MM.1S (cell line): ENCODE results near the gene NFATC1.

Experiments
- DNase-seq: peaks from one replicate; pipeline ENCODE4 v3.0.0-alpha.2; 2015
- H2AFZ ChIP-seq: fragments of 300-600 bp; sonication (generic); 2 replicates; pipeline ENCODE4 v1.6.0; 2016; ENCODE audit warnings: antibody characterized with exemption, low read length
- H3F3A ChIP-seq: fragments of 300-600 bp; sonication (generic); 2 replicates; pipeline ENCODE4 v1.6.1; 2016; ENCODE audit warnings: mild to moderate bottlenecking, antibody characterized with exemption, low read length, moderate library complexity, mixed read lengths; ENCODE audit not compliant: insufficient read depth
- H3K27ac ChIP-seq: fragments of 300-600 bp; sonication (generic); 2 replicates; pipeline ENCODE4 v1.5.1; 2016; ENCODE audit warnings: mild to moderate bottlenecking, low read length
- H3K27me3 ChIP-seq: fragments of 300-600 bp; sonication (generic); replicated peaks from 2 replicates; pipeline ENCODE4 v1.6.0; 2016; ENCODE audit warnings: low read length; ENCODE audit not compliant: insufficient read depth
- H3K36me3 ChIP-seq: fragments of 300-600 bp; sonication (generic); replicated peaks from 2 replicates; pipeline ENCODE4 v1.6.1; 2016; ENCODE audit warnings: mild to moderate bottlenecking, low read length, mixed read lengths; ENCODE audit not compliant: insufficient read depth
- H3K4me1 ChIP-seq: fragments of 300-600 bp; sonication (generic); 2 replicates; pipeline ENCODE4 v1.6.1; 2016; ENCODE audit warnings: low read length, mixed read lengths
- H3K4me2 ChIP-seq: fragments of 300-600 bp; sonication (generic); 2 replicates; pipeline ENCODE4 v1.6.0; 2016; ENCODE audit warnings: low read depth, low read length
- H3K4me3 ChIP-seq: fragments of 300-600 bp; sonication (generic); 2 replicates; pipeline ENCODE4 v1.5.1; 2016; ENCODE audit warnings: low read length, mixed read lengths
- H3K79me2 ChIP-seq: fragments of 300-600 bp; sonication (generic); 2 replicates; pipeline ENCODE4 v1.6.1; 2016; ENCODE audit warnings: mixed run types, low read length, mixed read lengths
- H3K9ac ChIP-seq: fragments of 300-600 bp; sonication (generic); 2 replicates; pipeline ENCODE4 v1.6.1; 2016; ENCODE audit warnings: low read length, mixed read lengths
- H3K9me2 ChIP-seq: fragments of 300-600 bp; sonication (generic); replicated peaks from 2 replicates; pipeline ENCODE4 v1.6.1; 2016; ENCODE audit warnings: mild to moderate bottlenecking, low read length, mixed read lengths; ENCODE audit not compliant: insufficient read depth
- H3K9me3 ChIP-seq: fragments of 300-600 bp; sonication (generic); replicated peaks from 2 replicates; pipeline ENCODE4 v1.6.1; 2016; ENCODE audit warnings: mild to moderate bottlenecking, low read length, mixed read lengths; ENCODE audit not compliant: insufficient read depth
- H4K20me1 ChIP-seq: fragments of 300-600 bp; sonication (generic); 2 replicates; pipeline ENCODE4 v1.6.1; 2016; ENCODE audit warnings: mild to moderate bottlenecking, low read length, moderate library complexity, mixed read lengths; ENCODE audit not compliant: insufficient read depth
- CTCF ChIP-seq: fragments of 300-600 bp; sonication (generic); IDR thresholded peaks from 2 replicates; pipeline ENCODE4 v1.5.1; 2016; ENCODE audit warnings: antibody characterized with exemption, low read length, mixed read lengths
- EZH2 ChIP-seq: fragments of 300-600 bp; sonication (generic); optimal IDR thresholded peaks from 2 replicates; pipeline ENCODE3; 2017; ENCODE audit warnings: low read depth, mild to moderate bottlenecking, antibody characterized with exemption, low read length, mixed read lengths
- EZH2phosphoT487 ChIP-seq: fragments of 300-600 bp; sonication (generic); IDR thresholded peaks from 2 replicates; pipeline ENCODE4 v1.6.1; 2018; ENCODE audit warnings: antibody characterized with exemption, low read length

Gene NFATC1

GRCh38 chr18:79540161-79540903, 144.6 kb downstream of the NFATC1 start:
- Histone ChIP-seq H3K9ac (no peak overlapping the region), H3F3A (no peaks in the 10 kb centered on the region), H3K4me3 (no peak overlapping the region), H3K27me3 (no peaks in the 10 kb centered on the region), H3K27ac (no peak overlapping the region), H2AFZ (no peak overlapping the region), H3K36me3 (no peaks in the 10 kb centered on the region), H3K9me2 (no peaks in the 10 kb centered on the region), H3K9me3 (no peaks in the 10 kb centered on the region), H3K4me2 (no peak overlapping the region), H3K4me1 (no peaks in the 10 kb centered on the region), H4K20me1 (no peaks in the 10 kb centered on the region), H3K79me2 (no peaks in the 10 kb centered on the region)
- TF ChIP-seq EZH2phosphoT487 (no peak), CTCF (no peak), EZH2 (no peak)
- no peak for DNase-seq

GRCh38 chr18:79540904-79541282, 145.2 kb downstream of the NFATC1 start:
- Histone ChIP-seq H3K27me3 (no peaks in the 10 kb centered on the region), H2AFZ (no peak overlapping the region)
- TF ChIP-seq CTCF (no peak), EZH2phosphoT487 (no peak), EZH2 (no peak)

GRCh38 chr18:79542213-79542612, 146.5 kb downstream of the NFATC1 start:
- H3K9ac ChIP-seq: no peak overlapping the region
- no peaks in the 10 kb centered on the region for H3K9me3 ChIP-seq
- H3K27me3 ChIP-seq: no peaks in the 10 kb centered on the region
- H3K4me3 ChIP-seq: no peak overlapping the region
- DNase-seq: no peak
- no peak for TF ChIP-seq EZH2phosphoT487
- TF ChIP-seq EZH2: no peak
- TF ChIP-seq CTCF: no peak
- no peaks in the 10 kb centered on the region for H3K79me2 ChIP-seq
- H3K36me3 ChIP-seq: no peaks in the 10 kb centered on the region
- H2AFZ ChIP-seq: no peak overlapping the region
- H3K4me2 ChIP-seq: no peak overlapping the region
- H3K27ac ChIP-seq: no peak overlapping the region
- H3K4me1 ChIP-seq: no peaks in the 10 kb centered on the region
- no peaks in the 10 kb centered on the region for H3F3A ChIP-seq
- no peaks in the 10 kb centered on the region for H3K9me2 ChIP-seq
- no peaks in the 10 kb centered on the region for H4K20me1 ChIP-seq

More at GRCh38 chr18:79540904-79541282, 145.2 kb downstream of the NFATC1 start:
- no peak overlapping the region for H3K9ac ChIP-seq
- no peak overlapping the region for H3K4me3 ChIP-seq
- no peaks in the 10 kb centered on the region for H3K36me3 ChIP-seq
- H3K9me2 ChIP-seq: no peaks in the 10 kb centered on the region
- no peaks in the 10 kb centered on the region for H3F3A ChIP-seq
- no peak overlapping the region for H3K4me2 ChIP-seq
- H3K27ac ChIP-seq: no peak overlapping the region
- no peaks in the 10 kb centered on the region for H3K4me1 ChIP-seq
- DNase-seq: no peak
- no peaks in the 10 kb centered on the region for H3K79me2 ChIP-seq
- H4K20me1 ChIP-seq: no peaks in the 10 kb centered on the region
- no peaks in the 10 kb centered on the region for H3K9me3 ChIP-seq
